HepG2 (cell line): ENCODE measurements around the gene TACC2. TPM values are rescaled to one million over a fixed set of nuclear protein-coding genes. Genes with fewer than 3 reads are reported as not detected.

Experiments
- FOXA3 ChIP-seq: IDR thresholded peaks from 2 replicates; pipeline ENCODE4 v1.6.1; 2016; ENCODE audit warnings: missing genetic modification reagents, missing compliant biosample characterization
- HCFC1 ChIP-seq: fragments of 150-350 bp; IDR thresholded peaks from 2 replicates; pipeline ENCODE4 v1.6.1; 2014; ENCODE audit warnings: low read depth, low read length
- HDAC2 ChIP-seq: sonication (generic); formaldehyde crosslinking; IDR thresholded peaks from 2 replicates; pipeline ENCODE4 v1.4.0; 2020; ENCODE audit warnings: missing genetic modification reagents
- JUN ChIP-seq: sonication (generic); formaldehyde crosslinking; IDR thresholded peaks from 2 replicates; pipeline ENCODE4 v1.4.0; 2020; ENCODE audit warnings: mild to moderate bottlenecking, missing genetic modification reagents
- KAT8 ChIP-seq: IDR thresholded peaks from 2 replicates; pipeline ENCODE4 v1.6.1; 2016; ENCODE audit warnings: missing genetic modification reagents, missing compliant biosample characterization
- MAFK ChIP-seq, 2 experiments: IDR thresholded peaks in 1 of 2; conservative IDR thresholded peaks in 1 of 2; 2 replicates each; pipeline ENCODE4 v1.6.1; 2011; ENCODE audit warnings: improper control_type of control experiment in 2 of 2, low read length in 2 of 2
- NKX3-1 ChIP-seq: sonication (generic); formaldehyde crosslinking; IDR thresholded peaks from 2 replicates; pipeline ENCODE4 v1.5.0; 2020; ENCODE audit warnings: missing genetic modification reagents
- NONO ChIP-seq, 2 experiments: fragments of 450-650 bp in 1 of 2; sonication (generic) in 1 of 2; formaldehyde crosslinking in 1 of 2; IDR thresholded peaks in 1 of 2; conservative IDR thresholded peaks in 1 of 2; 2 replicates each; pipeline versions ENCODE4 v1.6.1 to v1.8.0; 2017 to 2022; ENCODE audit warnings: mild to moderate bottlenecking in 1 of 2, missing genetic modification reagents in 1 of 2, moderate library complexity in 1 of 2
- POGK ChIP-seq: sonication (generic); formaldehyde crosslinking; conservative IDR thresholded peaks from 2 replicates; pipeline ENCODE4 v1.8.0; 2022; ENCODE audit warnings: mild to moderate bottlenecking, moderate library complexity, missing genetic modification reagents
- POLR2A ChIP-seq, 2 experiments: IDR thresholded peaks; 2 replicates each; pipeline ENCODE4 v1.6.1; 2011; ENCODE audit warnings: low read depth in 2 of 2, low read length in 2 of 2, mild to moderate bottlenecking in 1 of 2, moderate library complexity in 1 of 2; ENCODE audit not compliant: insufficient read depth in 1 of 2
- RFXAP ChIP-seq: sonication (generic); formaldehyde crosslinking; IDR thresholded peaks from 2 replicates; pipeline ENCODE4 v1.4.0; 2020; ENCODE audit warnings: missing genetic modification reagents, borderline replicate concordance
- SMAD9 ChIP-seq: sonication (generic); formaldehyde crosslinking; IDR thresholded peaks from 2 replicates; pipeline ENCODE4 v1.5.1; 2020; ENCODE audit warnings: mild to moderate bottlenecking, missing genetic modification reagents
- SP4 ChIP-seq: sonication (generic); formaldehyde crosslinking; IDR thresholded peaks from 2 replicates; pipeline ENCODE4 v1.8.1; 2023; ENCODE audit warnings: mild to moderate bottlenecking, missing genetic modification reagents
- TEAD3 ChIP-seq: optimal IDR thresholded peaks from 2 replicates; pipeline ENCODE3; 2016; ENCODE audit warnings: borderline replicate concordance
- ZBTB20 ChIP-seq: sonication (generic); formaldehyde crosslinking; IDR thresholded peaks from 2 replicates; pipeline ENCODE4 v1.8.1; 2023; ENCODE audit warnings: missing genetic modification reagents, low read depth, mild to moderate bottlenecking, borderline replicate concordance
- ZNF18 ChIP-seq: sonication (generic); formaldehyde crosslinking; IDR thresholded peaks from 2 replicates; pipeline ENCODE4 v1.8.0; 2022; ENCODE audit warnings: mild to moderate bottlenecking, missing genetic modification reagents; ENCODE audit not compliant: insufficient replicate concordance
- ZNF281 ChIP-seq: sonication (generic); formaldehyde crosslinking; IDR thresholded peaks from 2 replicates; pipeline ENCODE4 v1.4.0; 2020; ENCODE audit warnings: missing genetic modification reagents, borderline replicate concordance
- ZNF589 ChIP-seq: sonication (generic); formaldehyde crosslinking; conservative IDR thresholded peaks from 2 replicates; pipeline ENCODE4 v1.8.0; 2022; ENCODE audit warnings: mild to moderate bottlenecking, moderate library complexity, missing genetic modification reagents
- ZSCAN22 ChIP-seq: sonication (generic); formaldehyde crosslinking; IDR thresholded peaks from 2 replicates; pipeline ENCODE4 v1.4.0; 2020; ENCODE audit warnings: mild to moderate bottlenecking, missing genetic modification reagents
- polyA plus RNA-seq, 8 experiments: library from polyadenylated mRNA; depleted of rRNA in 3 of 8; stranded (reverse) in 7 of 8; unstranded in 1 of 8; fragments of >200 nt; fragmentation: Illumina TruSeq in 4 of 8; extraction: Trizol in 4 of 8; gene quantifications; 2 replicates each; pipeline versions ENCODE4 v1.2.1 to v1.2.3, GENCODE V29; 2011 to 2016; ENCODE audit warnings: low read depth in 4 of 8, missing spikeins in 1 of 8, mixed read lengths in 1 of 8; ENCODE audit not compliant: insufficient read depth in 1 of 8
- total RNA-seq, 5 experiments: library from RNA; depleted of rRNA; stranded (reverse); fragments of >200 nt; fragmentation: Illumina TruSeq; extraction: Trizol; gene quantifications; 2 replicates each; pipeline ENCODE4 v1.2.3, GENCODE V29; 2016; ENCODE audit warnings: low read depth in 1 of 5
- TF ChIP-seq, protein P1 (sequence below): sonication (generic); formaldehyde crosslinking; IDR thresholded peaks from 2 replicates; pipeline ENCODE4 v1.4.0; 2020; ENCODE audit warnings: missing genetic modification reagents
- TF ChIP-seq, protein P2 (sequence below): sonication (generic); formaldehyde crosslinking; IDR thresholded peaks from 2 replicates; pipeline ENCODE4 v1.9.0; 2022; ENCODE audit warnings: missing genetic modification reagents, mild to moderate bottlenecking, borderline replicate concordance

Gene TACC2
- total and polyA plus RNA-seq, 2 of the 13 experiments (the other 11 are each of a cell fraction or from before 2014, with no cell fraction given): 11.8 to 16.0 TPM

GRCh38 chr10:122013311-122013780, 24.4 kb downstream of the TACC2 start (continued):
- TF ChIP-seq, protein P1, sequence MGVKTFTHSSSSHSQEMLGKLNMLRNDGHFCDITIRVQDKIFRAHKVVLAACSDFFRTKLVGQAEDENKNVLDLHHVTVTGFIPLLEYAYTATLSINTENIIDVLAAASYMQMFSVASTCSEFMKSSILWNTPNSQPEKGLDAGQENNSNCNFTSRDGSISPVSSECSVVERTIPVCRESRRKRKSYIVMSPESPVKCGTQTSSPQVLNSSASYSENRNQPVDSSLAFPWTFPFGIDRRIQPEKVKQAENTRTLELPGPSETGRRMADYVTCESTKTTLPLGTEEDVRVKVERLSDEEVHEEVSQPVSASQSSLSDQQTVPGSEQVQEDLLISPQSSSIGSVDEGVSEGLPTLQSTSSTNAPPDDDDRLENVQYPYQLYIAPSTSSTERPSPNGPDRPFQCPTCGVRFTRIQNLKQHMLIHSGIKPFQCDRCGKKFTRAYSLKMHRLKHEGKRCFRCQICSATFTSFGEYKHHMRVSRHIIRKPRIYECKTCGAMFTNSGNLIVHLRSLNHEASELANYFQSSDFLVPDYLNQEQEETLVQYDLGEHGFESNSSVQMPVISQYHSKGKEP (CRISPR knock-in tag): no peak
- TF ChIP-seq RFXAP (CRISPR knock-in tag) (0 out of 2 replicates have a peak, but pooled peaks have one; percentile 27), ZNF589 (CRISPR knock-in tag) (no peak), POLR2A (IDR thresholded peaks at IDR 0.05; ENCODE audit: insufficient read depth in 1 of 2, low read depth in 2 of 2, low read length in 2 of 2) (no peak), ZBTB20 (CRISPR knock-in tag) (no peak), SMAD9 (CRISPR knock-in tag) (no peak), ZSCAN22 (CRISPR knock-in tag) (no peak), KAT8 (CRISPR knock-in tag) (peak; percentile 17; the same call in 1 of the 2 replicates), HDAC2 (CRISPR knock-in tag) (peak; percentile 53; the same call in 1 of the 2 replicates), ZNF18 (no peak), SP4 (CRISPR knock-in tag) (no peak), HCFC1 (no peak), ZNF281 (CRISPR knock-in tag) (no peak; the same call in 1 of the 2 replicates), JUN (CRISPR knock-in tag) (no peak), TEAD3 (CRISPR knock-in tag) (peak; percentile 8), MAFK (conservative IDR thresholded peaks at IDR 0.05 in 1 of 2, IDR thresholded peaks at IDR 0.05 in 1 of 2; ENCODE audit: low read length in 2 of 2) (no peak), NONO (IDR thresholded peaks at IDR 0.05) (no peak), NONO (CRISPR knock-in tag; conservative IDR thresholded peaks at IDR 0.05) (no peak), FOXA3 (CRISPR knock-in tag) (0 out of 2 replicates have a peak, but pooled peaks have one; percentile 34), POGK (CRISPR knock-in tag) (no peak), NKX3-1 (0 out of 2 replicates have a peak, but pooled peaks have one; percentile 50)
- TF ChIP-seq, protein P2, sequence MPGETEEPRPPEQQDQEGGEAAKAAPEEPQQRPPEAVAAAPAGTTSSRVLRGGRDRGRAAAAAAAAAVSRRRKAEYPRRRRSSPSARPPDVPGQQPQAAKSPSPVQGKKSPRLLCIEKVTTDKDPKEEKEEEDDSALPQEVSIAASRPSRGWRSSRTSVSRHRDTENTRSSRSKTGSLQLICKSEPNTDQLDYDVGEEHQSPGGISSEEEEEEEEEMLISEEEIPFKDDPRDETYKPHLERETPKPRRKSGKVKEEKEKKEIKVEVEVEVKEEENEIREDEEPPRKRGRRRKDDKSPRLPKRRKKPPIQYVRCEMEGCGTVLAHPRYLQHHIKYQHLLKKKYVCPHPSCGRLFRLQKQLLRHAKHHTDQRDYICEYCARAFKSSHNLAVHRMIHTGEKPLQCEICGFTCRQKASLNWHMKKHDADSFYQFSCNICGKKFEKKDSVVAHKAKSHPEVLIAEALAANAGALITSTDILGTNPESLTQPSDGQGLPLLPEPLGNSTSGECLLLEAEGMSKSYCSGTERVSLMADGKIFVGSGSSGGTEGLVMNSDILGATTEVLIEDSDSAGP: peak; percentile 50; the same call in 1 of the 2 replicates
